Activated CD4-positive, alpha-beta T cell treated with anti-CD3 and anti-CD28 coated beads, Interleukin-10, Interleukin-2, amounts not matched to agents 100 ng/mL and 50 ng/mL, durations not matched to agents 16 hours and 8 hours (primary cell): ENCODE data around the gene KRTDAP.

ENCODE experiments used
- DNase-seq: peaks from one replicate; pipeline ENCODE4 v3.0.0-alpha.2; 2020

The KRTDAP gene

GRCh38 chr19:35490364-35490763 is at the start of gene KRTDAP:
Gene KRTDAP (minus strand): TSS chr19:35490464. CDS start chr19:35490442, 22 bp downstream.
- DNase-seq: no peak

GRCh38 chr19:35539850-35540249 is 49.6 kb upstream of the KRTDAP start:
- no peak for DNase-seq

- DNase-seq: no peak
Measured at GRCh38 chr19:35539314-35539713, 49.0 kb upstream of the KRTDAP start.

GRCh38 chr19:35534803-35535480 is 44.7 kb upstream of the KRTDAP start:
- DNase-seq: no peak

GRCh38 chr19:35533822-35534392 is 43.6 kb upstream of the KRTDAP start:
- peak; percentile 13 for DNase-seq

- no peak for DNase-seq
Measured at GRCh38 chr19:35533201-35533821, 43.0 kb upstream of the KRTDAP start, which contains the start of gene GAPDHS. Gene GAPDHS (plus strand): TSS chr19:35533456. CDS start chr19:35533528, 72 bp downstream.

- DNase-seq: no peak
Measured at GRCh38 chr19:35531291-35531690, 41.0 kb upstream of the KRTDAP start.

GRCh38 chr19:35529241-35530218 is 39.3 kb upstream of the KRTDAP start:
- DNase-seq: no peak

GRCh38 chr19:35528218-35529038 is 38.2 kb upstream of the KRTDAP start, which contains the start of gene SBSN:
Gene SBSN (minus strand): TSS chr19:35528311. CDS start chr19:35528281, 30 bp downstream.
- DNase-seq: no peak

GRCh38 chr19:35525873-35526272 is 35.6 kb upstream of the KRTDAP start:
- DNase-seq: no peak

- DNase-seq: no peak
Measured at GRCh38 chr19:35524181-35524837, 34.0 kb upstream of the KRTDAP start.

- no peak for DNase-seq
Measured at GRCh38 chr19:35522745-35523327, 32.6 kb upstream of the KRTDAP start.

GRCh38 chr19:35521124-35521743 is 31.0 kb upstream of the KRTDAP start:
- DNase-seq: no peak

- DNase-seq: no peak
Measured at GRCh38 chr19:35519291-35519690, 29.0 kb upstream of the KRTDAP start.

- no peak for DNase-seq
Measured at GRCh38 chr19:35518313-35518712, 28.0 kb upstream of the KRTDAP start.

- no peak for DNase-seq
Measured at GRCh38 chr19:35517342-35517741, 27.1 kb upstream of the KRTDAP start.

- DNase-seq: no peak
Measured at GRCh38 chr19:35516310-35516709, 26.0 kb upstream of the KRTDAP start.

- no peak for DNase-seq
Measured at GRCh38 chr19:35514282-35514809, 24.1 kb upstream of the KRTDAP start.

GRCh38 chr19:35513628-35514281 is 23.5 kb upstream of the KRTDAP start, which contains the start of gene DMKN:
Gene DMKN (minus strand): TSS chr19:35513649. CDS start chr19:35513475, 174 bp downstream.
- DNase-seq: no peak
